ENCODE results near the gene SAMD7. TPM values are rescaled to one million over a fixed set of nuclear protein-coding genes. Genes with fewer than 3 reads are reported as not detected.

The SAMD7 gene
- not detected in 5 replicates for total RNA-seq (2022; extraction: Qiagen RNA extraction)

GRCh38 chr3:169911272-169911671, at the start of gene SAMD7:
Gene SAMD7, plus strand, starts transcription at chr3:169911572. Its CDS starts 7,927 bp downstream, at chr3:169919499.

GRCh38 chr3:169869484-169870220, 41.7 kb upstream of the SAMD7 start, which contains the start of gene LRRC31:
Gene LRRC31, minus strand, starts transcription at chr3:169869935. Its CDS starts 128 bp downstream, at chr3:169869807.

GRCh38 chr3:169966428-169966950, 55.1 kb downstream of the SAMD7 start, which contains the start of gene SEC62:
Gene SEC62, plus strand, starts transcription at chr3:169966807. Its CDS starts 16 bp downstream, at chr3:169966823.

Other genes with a start within 250 kb of the SAMD7 start
- gene MECOM, start 247.9 kb upstream of the SAMD7 start, total RNA-seq (2022; extraction: Qiagen RNA extraction): not detected in 5 replicates
- 0.91 TPM in 1 of 5 replicates, not detected in the others for gene TERC, start 146.5 kb upstream of the SAMD7 start, total RNA-seq (2022; extraction: Qiagen RNA extraction)
- 2.9 to 3.3 TPM (median 3.0 TPM) in 5 replicates for gene ACTRT3, start 142.0 kb upstream of the SAMD7 start, total RNA-seq (2022; extraction: Qiagen RNA extraction)
- gene MYNN, start 138.2 kb upstream of the SAMD7 start, total RNA-seq (2022; extraction: Qiagen RNA extraction): 8.7 to 10.7 TPM (median 9.5 TPM) in 5 replicates
- not detected in 5 replicates for gene LRRIQ4, start 98.7 kb upstream of the SAMD7 start, total RNA-seq (2022; extraction: Qiagen RNA extraction)
- not detected in 5 replicates for gene LRRC34, start 98.7 kb upstream of the SAMD7 start, total RNA-seq (2022; extraction: Qiagen RNA extraction)
- not detected in 5 replicates for gene LRRC31, start 41.6 kb upstream of the SAMD7 start, total RNA-seq (2022; extraction: Qiagen RNA extraction)
- 72.7 to 144 TPM (median 83.8 TPM) in 5 replicates for gene SEC62, start 55.2 kb downstream of the SAMD7 start, total RNA-seq (2022; extraction: Qiagen RNA extraction)
- gene GPR160, start 126.4 kb downstream of the SAMD7 start, total RNA-seq (2022; extraction: Qiagen RNA extraction): 1.4 to 1.9 TPM (median 1.6 TPM) in 5 replicates